ENCODE measurements around the gene RABEPK.

DNA sequence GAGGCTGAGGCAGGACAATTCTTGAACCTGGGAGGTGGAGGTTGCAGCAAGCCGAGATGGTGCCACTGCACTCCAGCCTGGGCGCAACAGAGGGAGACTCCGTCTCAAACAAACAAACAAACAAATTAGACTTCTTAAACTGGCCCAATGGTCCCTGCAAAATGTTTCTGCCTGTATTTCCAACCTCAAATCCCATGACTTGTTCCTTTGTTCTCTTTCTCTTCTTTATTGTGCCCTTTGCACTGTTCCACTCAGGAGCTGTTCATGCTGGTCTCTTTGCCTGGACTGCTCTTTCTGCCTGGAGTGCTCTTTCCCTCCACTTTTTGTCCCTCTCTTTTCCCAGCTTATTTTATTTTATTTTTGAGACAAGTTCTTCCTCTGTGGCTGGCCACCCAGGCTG lies 4.1 kb downstream of the RABEPK start:
- TF ChIP-seq, protein P1, sequence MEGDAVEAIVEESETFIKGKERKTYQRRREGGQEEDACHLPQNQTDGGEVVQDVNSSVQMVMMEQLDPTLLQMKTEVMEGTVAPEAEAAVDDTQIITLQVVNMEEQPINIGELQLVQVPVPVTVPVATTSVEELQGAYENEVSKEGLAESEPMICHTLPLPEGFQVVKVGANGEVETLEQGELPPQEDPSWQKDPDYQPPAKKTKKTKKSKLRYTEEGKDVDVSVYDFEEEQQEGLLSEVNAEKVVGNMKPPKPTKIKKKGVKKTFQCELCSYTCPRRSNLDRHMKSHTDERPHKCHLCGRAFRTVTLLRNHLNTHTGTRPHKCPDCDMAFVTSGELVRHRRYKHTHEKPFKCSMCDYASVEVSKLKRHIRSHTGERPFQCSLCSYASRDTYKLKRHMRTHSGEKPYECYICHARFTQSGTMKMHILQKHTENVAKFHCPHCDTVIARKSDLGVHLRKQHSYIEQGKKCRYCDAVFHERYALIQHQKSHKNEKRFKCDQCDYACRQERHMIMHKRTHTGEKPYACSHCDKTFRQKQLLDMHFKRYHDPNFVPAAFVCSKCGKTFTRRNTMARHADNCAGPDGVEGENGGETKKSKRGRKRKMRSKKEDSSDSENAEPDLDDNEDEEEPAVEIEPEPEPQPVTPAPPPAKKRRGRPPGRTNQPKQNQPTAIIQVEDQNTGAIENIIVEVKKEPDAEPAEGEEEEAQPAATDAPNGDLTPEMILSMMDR (conservative IDR thresholded peaks at IDR 0.05 in 1 of 2, IDR thresholded peaks at IDR 0.05 in 1 of 2; ENCODE audit: extremely low read depth in 1 of 2, insufficient read depth in 1 of 2, low read depth in 1 of 2, low read length in 2 of 2), result no peak
- no peak for TF ChIP-seq EZH2 (IDR thresholded peaks at IDR 0.05; ENCODE audit: borderline replicate concordance, low read length)
